Ishikawa (cell line): ENCODE measurements around the gene PLSCR1.

Experiments used
- CEBPB ChIP-seq: IDR thresholded peaks from 2 replicates; pipeline ENCODE4 v1.6.1; 2012
- CREB1 ChIP-seq: IDR thresholded peaks from 2 replicates; pipeline ENCODE4 v1.6.1; 2012; ENCODE audit warnings: low read depth
- EGR1 ChIP-seq: IDR thresholded peaks from 2 replicates; pipeline ENCODE4 v1.6.1; 2012
- EP300 ChIP-seq: IDR thresholded peaks from 2 replicates; pipeline ENCODE4 v1.6.1; 2012; ENCODE audit warnings: borderline replicate concordance
- FOXM1 ChIP-seq: IDR thresholded peaks from 2 replicates; pipeline ENCODE4 v1.6.1; 2012; ENCODE audit warnings: low read depth, borderline replicate concordance
- MAX ChIP-seq: IDR thresholded peaks from 2 replicates; pipeline ENCODE4 v1.6.1; 2012
- NFIC ChIP-seq: IDR thresholded peaks from 2 replicates; pipeline ENCODE4 v1.6.1; 2012
- RAD21 ChIP-seq: IDR thresholded peaks from 2 replicates; pipeline ENCODE4 v1.6.1; 2012; ENCODE audit warnings: low read depth
- REST ChIP-seq: IDR thresholded peaks from 2 replicates; pipeline ENCODE4 v1.6.1; 2012; ENCODE audit warnings: low read depth, mild to moderate bottlenecking
- TAF1 ChIP-seq: IDR thresholded peaks from 2 replicates; pipeline ENCODE4 v1.6.1; 2012; ENCODE audit warnings: low read depth, mild to moderate bottlenecking
- TCF12 ChIP-seq: IDR thresholded peaks from 2 replicates; pipeline ENCODE4 v1.6.1; 2012; ENCODE audit warnings: low read depth
- TEAD4 ChIP-seq: IDR thresholded peaks from 2 replicates; pipeline ENCODE4 v1.6.1; 2012
- USF1 ChIP-seq: IDR thresholded peaks from 2 replicates; pipeline ENCODE4 v1.6.1; 2012
- YY1 ChIP-seq: IDR thresholded peaks from 2 replicates; pipeline ENCODE4 v1.6.1; 2012; ENCODE audit warnings: low read depth
- ZBTB7A ChIP-seq: IDR thresholded peaks from 2 replicates; pipeline ENCODE4 v1.6.1; 2012; ENCODE audit warnings: low read depth

PLSCR1 gene

GRCh38 chr3:146557745-146558144, 13.3 kb upstream of the PLSCR1 start:
- TF ChIP-seq USF1 (no peak), FOXM1 (no peak), TCF12 (no peak), TEAD4 (no peak), RAD21 (no peak), TAF1 (no peak), ZBTB7A (no peak), REST (no peak), MAX (no peak), EP300 (no peak), EGR1 (no peak), CREB1 (no peak), YY1 (no peak), NFIC (no peak), CEBPB (no peak)

- TF ChIP-seq TEAD4 (no peak), ZBTB7A (no peak), TAF1 (no peak), RAD21 (no peak), REST (no peak), YY1 (no peak)
Measured at GRCh38 chr3:146555311-146555710, 10.9 kb upstream of the PLSCR1 start.

- TF ChIP-seq YY1: no peak
- no peak for TF ChIP-seq FOXM1
- TF ChIP-seq CREB1: no peak
- TF ChIP-seq TCF12: no peak
- TF ChIP-seq ZBTB7A: no peak
- no peak for TF ChIP-seq RAD21
- no peak for TF ChIP-seq EGR1
- no peak for TF ChIP-seq TEAD4
- TF ChIP-seq NFIC: no peak
- TF ChIP-seq TAF1: no peak
- no peak for TF ChIP-seq CEBPB
- no peak for TF ChIP-seq EP300
- no peak for TF ChIP-seq USF1
- no peak for TF ChIP-seq REST
- no peak for TF ChIP-seq MAX
Measured at GRCh38 chr3:146554151-146554760, 9.8 kb upstream of the PLSCR1 start.

- TF ChIP-seq NFIC (no peak), EP300 (no peak), REST (no peak), FOXM1 (no peak), TCF12 (no peak), CEBPB (no peak), EGR1 (no peak), YY1 (no peak), MAX (no peak), TEAD4 (no peak), USF1 (no peak), RAD21 (no peak), TAF1 (no peak), CREB1 (no peak), ZBTB7A (no peak)
Measured at GRCh38 chr3:146550743-146551510, 6.5 kb upstream of the PLSCR1 start.
